ENCODE measurements around the gene MBOAT7.

Gene MBOAT7

GRCh38 chr19:54168174-54168917 lies 21.0 kb downstream of the MBOAT7 start:
- TF ChIP-seq CTCF (IDR thresholded peaks at IDR 0.05; ENCODE audit: low read depth, low read length) = peak; percentile 79
- H3K4me3 ChIP-seq (ENCODE audit: low read depth, low read length) = no peak overlapping the region

GRCh38 chr19:54165222-54165621 lies 24.2 kb downstream of the MBOAT7 start:
- no peak overlapping the region for H3K4me3 ChIP-seq (ENCODE audit: low read depth, low read length)
- no peak for TF ChIP-seq CTCF (IDR thresholded peaks at IDR 0.05; ENCODE audit: low read depth, low read length)

GRCh38 chr19:54164369-54165068 lies 24.9 kb downstream of the MBOAT7 start:
- H3K4me3 ChIP-seq (ENCODE audit: low read depth, low read length) = no peak overlapping the region
- TF ChIP-seq CTCF (IDR thresholded peaks at IDR 0.05; ENCODE audit: low read depth, low read length) = no peak

- H3K4me3 ChIP-seq (ENCODE audit: low read depth, low read length) = no peak overlapping the region
- no peak for TF ChIP-seq CTCF (IDR thresholded peaks at IDR 0.05; ENCODE audit: low read depth, low read length)
Measured at GRCh38 chr19:54162884-54163283, 26.5 kb downstream of the MBOAT7 start.

GRCh38 chr19:54162241-54162805 lies 27.1 kb downstream of the MBOAT7 start:
- no peak for TF ChIP-seq CTCF (IDR thresholded peaks at IDR 0.05; ENCODE audit: low read depth, low read length)
- peak overlapping the region; percentile 46 for H3K4me3 ChIP-seq (ENCODE audit: low read depth, low read length)

GRCh38 chr19:54160854-54161253 lies 28.5 kb downstream of the MBOAT7 start:
- H3K4me3 ChIP-seq (ENCODE audit: low read depth, low read length) = peak overlapping the region; percentile 73
- no peak for TF ChIP-seq CTCF (IDR thresholded peaks at IDR 0.05; ENCODE audit: low read depth, low read length)
